Liver (tissue), 9 donors: Measurements from ENCODE around the gene ZNF292. TPM values are rescaled to one million over a fixed set of nuclear protein-coding genes. Genes with fewer than 3 reads are reported as not detected.

Experiments
- DNase-seq: peaks from one replicate; pipeline ENCODE4 v3.0.0-alpha.2; 2017; ENCODE audit warnings: low spot score
- H3K27ac ChIP-seq, 2 donors: one replicate each; pipeline ENCODE4 v1.7.0; 2013; ENCODE audit warnings: inconsistent platforms in 2 of 2, low read length in 2 of 2, control low read depth in 1 of 2, low read depth in 1 of 2, mild to moderate bottlenecking in 1 of 2
- H3K27me3 ChIP-seq, 4 donors: one replicate each; pipeline versions ENCODE4 v1.6.1 to v1.7.0; 2013; ENCODE audit warnings: low read length in 3 of 4, inconsistent platforms in 1 of 4, mild to moderate bottlenecking in 1 of 4, moderate library complexity in 1 of 4; ENCODE audit not compliant: control insufficient read depth in 4 of 4, insufficient read depth in 4 of 4
- H3K36me3 ChIP-seq, 4 donors: one replicate each; pipeline versions ENCODE4 v1.6.1 to v1.7.0; 2013; ENCODE audit warnings: low read length in 3 of 4, mild to moderate bottlenecking in 3 of 4, low read depth in 1 of 4, moderate library complexity in 1 of 4; ENCODE audit not compliant: control insufficient read depth in 4 of 4, insufficient read depth in 3 of 4
- H3K4me1 ChIP-seq, 4 donors: one replicate each; pipeline versions ENCODE4 v1.6.1 to v1.7.0; 2013; ENCODE audit warnings: low read length in 3 of 4, mild to moderate bottlenecking in 3 of 4, moderate library complexity in 1 of 4; ENCODE audit not compliant: control insufficient read depth in 4 of 4, insufficient read depth in 4 of 4
- H3K4me3 ChIP-seq, 3 donors: one replicate each; pipeline versions ENCODE4 v1.6.1 to v1.7.0; 2013; ENCODE audit warnings: low read length in 3 of 3, control low read depth in 1 of 3, low read depth in 1 of 3, mild to moderate bottlenecking in 1 of 3
- H3K9ac ChIP-seq, 2 donors: one replicate each; pipeline ENCODE4 v1.7.0; 2013; ENCODE audit warnings: low read length in 2 of 2, mild to moderate bottlenecking in 2 of 2, moderate library complexity in 2 of 2, control low read depth in 1 of 2, low read depth in 1 of 2
- H3K9me3 ChIP-seq, 4 donors: one replicate each; pipeline versions ENCODE4 v1.6.1 to v1.7.0; 2013; ENCODE audit warnings: low read length in 3 of 4; ENCODE audit not compliant: control insufficient read depth in 4 of 4
- CTCF ChIP-seq: fragments of 150-350 bp; IDR thresholded peaks from 2 replicates; pipeline ENCODE4 v1.5.1; 2017; ENCODE audit warnings: improper control_type of control experiment, low read depth, low read length; ENCODE audit not compliant: missing input control
- EGR1 ChIP-seq, 2 donors: IDR thresholded peaks; 2 replicates each; pipeline ENCODE4 v1.6.1; 2016 to 2018; ENCODE audit warnings: antibody characterized with exemption in 2 of 2, low read depth in 2 of 2
- FOXA1 ChIP-seq: IDR thresholded peaks from 2 replicates; pipeline ENCODE4 v1.6.1; 2016; ENCODE audit warnings: antibody characterized with exemption
- FOXA2 ChIP-seq: IDR thresholded peaks from 2 replicates; pipeline ENCODE4 v1.6.1; 2016; ENCODE audit warnings: antibody characterized with exemption
- GABPA ChIP-seq, 2 donors: IDR thresholded peaks in 1 of 2; conservative IDR thresholded peaks in 1 of 2; 2 replicates each; pipeline ENCODE4 v1.6.1; 2016; ENCODE audit warnings: antibody characterized with exemption in 2 of 2, mild to moderate bottlenecking in 1 of 2, moderate library complexity in 1 of 2
- HNF4A ChIP-seq, 2 donors: conservative IDR thresholded peaks; 2 replicates each; pipeline ENCODE4 v1.6.1; 2016; ENCODE audit warnings: antibody characterized with exemption in 2 of 2, mild to moderate bottlenecking in 2 of 2
- JUND ChIP-seq, 2 donors: IDR thresholded peaks; 2 replicates each; pipeline ENCODE4 v1.6.1; 2016; ENCODE audit warnings: antibody characterized with exemption in 2 of 2
- MAX ChIP-seq: IDR thresholded peaks from 2 replicates; pipeline ENCODE4 v1.6.1; 2016; ENCODE audit warnings: antibody characterized with exemption
- NR2F2 ChIP-seq: IDR thresholded peaks from 2 replicates; pipeline ENCODE4 v1.6.1; 2016; ENCODE audit warnings: antibody characterized with exemption
- RAD21 ChIP-seq, 2 donors: IDR thresholded peaks; 2 replicates each; pipeline ENCODE4 v1.6.1; 2016; ENCODE audit warnings: antibody characterized with exemption in 2 of 2, mild to moderate bottlenecking in 2 of 2
- REST ChIP-seq: IDR thresholded peaks from 2 replicates; pipeline ENCODE4 v1.6.1; 2016; ENCODE audit warnings: antibody characterized with exemption, mild to moderate bottlenecking
- RXRA ChIP-seq, 2 donors: IDR thresholded peaks; 2 replicates each; pipeline ENCODE4 v1.6.1; 2017 to 2018; ENCODE audit warnings: antibody characterized with exemption in 2 of 2, mild to moderate bottlenecking in 1 of 2
- TAF1 ChIP-seq: conservative IDR thresholded peaks from 2 replicates; pipeline ENCODE4 v1.6.1; 2016; ENCODE audit warnings: antibody characterized with exemption, mild to moderate bottlenecking
- ZBTB33 ChIP-seq: IDR thresholded peaks from 2 replicates; pipeline ENCODE4 v1.6.1; 2016; ENCODE audit warnings: antibody characterized with exemption
- WGBS: extraction: QIAGEN DNeasy Blood & Tissue Kit; methylation state at CpG from one replicate; pipeline ENCODE4 v1.1.7; 2013; 5-methylcytosine and 5-hydroxymethylcytosine counted together
- polyA plus RNA-seq, 2 donors: library from polyadenylated mRNA; stranded (reverse) in 1 of 2; unstranded in 1 of 2; fragments of 200-250 nt in 1 of 2; fragments of >200 nt in 1 of 2; fragmentation: Nextera tagmentation in 1 of 2; extraction: Ambion mirVana in 1 of 2; gene quantifications; one replicate each; pipeline versions ENCODE4 v1.2.1 to v1.2.3, GENCODE V29; 2013 to 2015
- total RNA-seq, 2 donors: library from RNA; depleted of rRNA; stranded (reverse); fragments of >200 nt; gene quantifications; one replicate each; pipeline ENCODE4 v1.2.3, GENCODE V29; 2014
- donor health status: healthy.
- donor health status: healthy.
- donor health status: healthy.
- donor health status: healthy.
- donor health status: healthy.

The ZNF292 gene
- total and polyA plus RNA-seq, 4 donors = 2.7 to 16.4 (median 12.5) TPM

- Histone ChIP-seq H3K36me3 (no peaks in the 10 kb centered on the region), H3K4me3 (no peak overlapping the region), H3K9me3 (no peaks in the 10 kb centered on the region), H3K4me1 (no peaks in the 10 kb centered on the region), H3K27me3 (no peaks in the 10 kb centered on the region), H3K9ac (no peak overlapping the region), H3K27ac (no peak overlapping the region)
- no peak for DNase-seq
- 93% methylated on average over 2 of the region's 2 CpGs for WGBS
- TF ChIP-seq EGR1 (IDR thresholded peaks at IDR 0.05; ENCODE audit: low read depth in 2 of 2) (no peak), NR2F2 (no peak)
These were observed 131.9 kb downstream of the ZNF292 start for GRCh38 chr6:87287251-87287650.

- Histone ChIP-seq H3K27me3 (no peaks in the 10 kb centered on the region), H3K4me3 (no peak overlapping the region), H3K4me1 (no peaks in the 10 kb centered on the region), H3K9me3 (no peaks in the 10 kb centered on the region), H3K27ac (no peak overlapping the region), H3K36me3 (no peaks in the 10 kb centered on the region), H3K9ac (no peak overlapping the region)
- DNase-seq = no peak
- TF ChIP-seq TAF1 (no peak), FOXA1 (no peak), GABPA (IDR thresholded peaks at IDR 0.05 in 1 of 2, conservative IDR thresholded peaks at IDR 0.05 in 1 of 2) (no peak), REST (no peak), NR2F2 (no peak), JUND (IDR thresholded peaks at IDR 0.05) (no peak), FOXA2 (no peak), CTCF (no peak), RAD21 (IDR thresholded peaks at IDR 0.05) (no peak)
- WGBS = 82% methylated on average over 3 of the region's 3 CpGs
These were observed 134.2 kb downstream of the ZNF292 start for GRCh38 chr6:87289571-87289970.

GRCh38 chr6:87291883-87292282 is 136.5 kb downstream of the ZNF292 start:
- no peaks in the 10 kb centered on the region for H3K4me1 ChIP-seq
- no peak overlapping the region for H3K27ac ChIP-seq
- H3K27me3 ChIP-seq = no peaks in the 10 kb centered on the region
- no peak for DNase-seq
- H3K9ac ChIP-seq = no peak overlapping the region
- 86% methylated on average over 2 of the region's 2 CpGs for WGBS
- H3K4me3 ChIP-seq = no peak overlapping the region
- H3K9me3 ChIP-seq = no peaks in the 10 kb centered on the region
- no peaks in the 10 kb centered on the region for H3K36me3 ChIP-seq
- TF ChIP-seq MAX (no peak), RAD21 (IDR thresholded peaks at IDR 0.05) (no peak), RXRA (IDR thresholded peaks at IDR 0.05) (no peak), REST (no peak), ZBTB33 (no peak), EGR1 (IDR thresholded peaks at IDR 0.05; ENCODE audit: low read depth in 2 of 2) (no peak), NR2F2 (no peak), HNF4A (conservative IDR thresholded peaks at IDR 0.05) (no peak), CTCF (no peak), TAF1 (no peak)
